ENCODE data around the gene USH2A. TPM values are rescaled to one million over a fixed set of nuclear protein-coding genes. Genes with fewer than 3 reads are reported as not detected.

The USH2A gene
- total and polyA plus RNA-seq, 11 donors = 0.03 to 4.7 (median 1.7) TPM

GRCh38 chr1:215899901-215900300 is 523.3 kb downstream of the USH2A start:
- 81 to 95% (median 93%) methylated on average over 5 of the region's 5 CpGs for WGBS, 4 donors
- no peaks in the 10 kb centered on the region for H3K9me3 ChIP-seq
- TF ChIP-seq CTCF (IDR thresholded peaks at IDR 0.05) = no peak
- no peak for TF ChIP-seq POLR2A (IDR thresholded peaks at IDR 0.05)
- intact Hi-C loops (cut with DNase I) = no loop called here
- H3K27me3 ChIP-seq = no peaks in the 10 kb centered on the region
- H3K36me3 ChIP-seq = no peaks in the 10 kb centered on the region
- ATAC-seq (no peak), DNase-seq (no peak)
- no peak overlapping the region for H3K27ac ChIP-seq
- H3K4me1 ChIP-seq = no peaks in the 10 kb centered on the region
- no peak overlapping the region for H3K4me3 ChIP-seq

- no peak overlapping the region for H3K27ac ChIP-seq
- WGBS, 4 donors = 85 to 87% (median 86%) methylated on average over 3 of the region's 3 CpGs
- TF ChIP-seq POLR2A (IDR thresholded peaks at IDR 0.05) = no peak
- no peak for TF ChIP-seq CTCF (IDR thresholded peaks at IDR 0.05)
- no peaks in the 10 kb centered on the region for H3K4me1 ChIP-seq
- H3K27me3 ChIP-seq = no peaks in the 10 kb centered on the region
- no peak overlapping the region for H3K4me3 ChIP-seq
- ATAC-seq (no peak), DNase-seq (no peak)
- H3K36me3 ChIP-seq = no peaks in the 10 kb centered on the region
- intact Hi-C loops (cut with DNase I) = no loop called here
- H3K9me3 ChIP-seq = no peaks in the 10 kb centered on the region
Observed at GRCh38 chr1:215895893-215896292, 527.4 kb downstream of the USH2A start.

GRCh38 chr1:215895276-215895675 is 528.0 kb downstream of the USH2A start:
- H3K4me3 ChIP-seq = no peak overlapping the region
- H3K9me3 ChIP-seq = no peaks in the 10 kb centered on the region
- no peaks in the 10 kb centered on the region for H3K36me3 ChIP-seq
- no peak overlapping the region for H3K27ac ChIP-seq
- no peaks in the 10 kb centered on the region for H3K4me1 ChIP-seq
- H3K27me3 ChIP-seq = no peaks in the 10 kb centered on the region
- 62 to 74% (median 72%) methylated on average over 2 of the region's 2 CpGs for WGBS, 4 donors
- TF ChIP-seq POLR2A (IDR thresholded peaks at IDR 0.05) (no peak), CTCF (IDR thresholded peaks at IDR 0.05) (no peak)
- intact Hi-C loops (cut with DNase I) = no loop called here
- ATAC-seq (no peak), DNase-seq (no peak)

DNA sequence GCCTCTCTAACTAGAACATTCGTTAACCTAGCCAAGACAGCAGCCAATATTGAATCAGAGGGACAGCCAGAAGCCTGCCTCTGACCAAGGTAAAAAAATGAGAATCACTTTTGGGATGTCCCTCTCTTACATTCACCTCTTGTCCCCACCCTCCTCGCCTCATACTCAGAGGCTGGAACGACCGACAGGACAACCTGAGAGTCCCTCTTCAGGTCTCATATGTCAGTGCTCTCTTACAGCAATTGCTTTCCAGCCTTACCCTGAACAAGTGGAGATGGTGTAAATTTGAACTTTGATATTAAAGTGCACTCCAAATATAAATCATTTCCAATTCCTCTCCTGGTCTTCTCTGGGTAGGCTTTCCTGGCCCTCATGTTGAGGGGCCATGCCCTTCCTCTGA is 528.6 kb downstream of the USH2A start:
- no peak for DNase-seq
- ATAC-seq = no peak
- no peaks in the 10 kb centered on the region for H3K9me3 ChIP-seq
- no peaks in the 10 kb centered on the region for H3K27me3 ChIP-seq
- no peak for TF ChIP-seq CTCF (IDR thresholded peaks at IDR 0.05)
- TF ChIP-seq POLR2A (IDR thresholded peaks at IDR 0.05) = no peak
- WGBS, 4 donors = 70 to 79% (median 74%) methylated on average over 4 of the region's 4 CpGs
- no peak overlapping the region for H3K27ac ChIP-seq
- H3K4me3 ChIP-seq = no peak overlapping the region
- no peaks in the 10 kb centered on the region for H3K4me1 ChIP-seq
- H3K36me3 ChIP-seq = no peaks in the 10 kb centered on the region
- intact Hi-C loops (cut with DNase I) = no loop called here
